ENCODE measurements around the gene DENND6A. TPM values are rescaled to one million over a fixed set of nuclear protein-coding genes. Genes with fewer than 3 reads are reported as not detected.

Gene DENND6A
- total RNA-seq, 2 experiments from 2014 or later: 25.5 to 34.6 TPM

- intact Hi-C loops (cut with micrococcal nuclease; ENCODE audit: unreplicated experiment): no loop called here
- no peak for DNase-seq (ENCODE audit: low spot score)
- BruUV-seq (replicated peaks): no TSS peak
- Histone ChIP-seq H3K9me2 (ENCODE audit: insufficient read depth, low read length) (no peaks in the 10 kb centered on the region), H3K4me2 (ENCODE audit: low read length) (no peak overlapping the region), H3K36me3 (ENCODE audit: insufficient read depth, low read length) (peaks cover 15% of the 10 kb centered on the region), H3K4me3 (ENCODE audit: low read depth, low read length, poor library complexity, severe bottlenecking) (no peak overlapping the region), H4K20me1 (ENCODE audit: insufficient read depth, low read length) (no peaks in the 10 kb centered on the region), H2AFZ (ENCODE audit: low read length) (no peak overlapping the region), H3K79me2 (ENCODE audit: insufficient read depth, low read depth, low read length) (no peaks in the 10 kb centered on the region), H3K4me1 (ENCODE audit: insufficient read depth, low read length, poor library complexity, severe bottlenecking) (no peaks in the 10 kb centered on the region), H3K9me3 (ENCODE audit: low read length) (0 out of 2 replicates have a peak, but pooled peaks cover 6% of the 10 kb centered on the region), H3K27ac (ENCODE audit: low read depth, low read length, poor library complexity, severe bottlenecking) (no peak overlapping the region)
- ChIA-PET POLR2A (no interaction called here), CTCF (ENCODE audit: unreplicated experiment) (no interaction called here)
- TF ChIP-seq, protein P1, sequence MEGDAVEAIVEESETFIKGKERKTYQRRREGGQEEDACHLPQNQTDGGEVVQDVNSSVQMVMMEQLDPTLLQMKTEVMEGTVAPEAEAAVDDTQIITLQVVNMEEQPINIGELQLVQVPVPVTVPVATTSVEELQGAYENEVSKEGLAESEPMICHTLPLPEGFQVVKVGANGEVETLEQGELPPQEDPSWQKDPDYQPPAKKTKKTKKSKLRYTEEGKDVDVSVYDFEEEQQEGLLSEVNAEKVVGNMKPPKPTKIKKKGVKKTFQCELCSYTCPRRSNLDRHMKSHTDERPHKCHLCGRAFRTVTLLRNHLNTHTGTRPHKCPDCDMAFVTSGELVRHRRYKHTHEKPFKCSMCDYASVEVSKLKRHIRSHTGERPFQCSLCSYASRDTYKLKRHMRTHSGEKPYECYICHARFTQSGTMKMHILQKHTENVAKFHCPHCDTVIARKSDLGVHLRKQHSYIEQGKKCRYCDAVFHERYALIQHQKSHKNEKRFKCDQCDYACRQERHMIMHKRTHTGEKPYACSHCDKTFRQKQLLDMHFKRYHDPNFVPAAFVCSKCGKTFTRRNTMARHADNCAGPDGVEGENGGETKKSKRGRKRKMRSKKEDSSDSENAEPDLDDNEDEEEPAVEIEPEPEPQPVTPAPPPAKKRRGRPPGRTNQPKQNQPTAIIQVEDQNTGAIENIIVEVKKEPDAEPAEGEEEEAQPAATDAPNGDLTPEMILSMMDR (conservative IDR thresholded peaks at IDR 0.05; ENCODE audit: low read length): no peak
- no peak for TF ChIP-seq EZH2phosphoT487 (IDR thresholded peaks at IDR 0.05; ENCODE audit: borderline replicate concordance, low read depth, low read length)
Measured at GRCh38 chr3:57605683-57606082, 87.2 kb downstream of the DENND6A start.

GRCh38 chr3:57604971-57605370, 87.9 kb downstream of the DENND6A start:
- ChIA-PET POLR2A (no interaction called here), CTCF (ENCODE audit: unreplicated experiment) (no interaction called here)
- no peak overlapping the region for H3K27ac ChIP-seq (ENCODE audit: low read depth, low read length, poor library complexity, severe bottlenecking)
- H3K4me2 ChIP-seq (ENCODE audit: low read length): no peak overlapping the region
- no peak for DNase-seq (ENCODE audit: low spot score)
- H3K4me3 ChIP-seq (ENCODE audit: low read depth, low read length, poor library complexity, severe bottlenecking): no peak overlapping the region
- 0 out of 2 replicates have a peak, but pooled peaks cover 6% of the 10 kb centered on the region for H3K9me3 ChIP-seq (ENCODE audit: low read length)
- intact Hi-C loops (cut with micrococcal nuclease; ENCODE audit: unreplicated experiment): no loop called here
- no TSS peak for BruUV-seq (replicated peaks)
- H4K20me1 ChIP-seq (ENCODE audit: insufficient read depth, low read length): no peaks in the 10 kb centered on the region
- TF ChIP-seq, protein P1 (conservative IDR thresholded peaks at IDR 0.05; ENCODE audit: low read length): no peak
- no peak for TF ChIP-seq EZH2phosphoT487 (IDR thresholded peaks at IDR 0.05; ENCODE audit: borderline replicate concordance, low read depth, low read length)
- H3K79me2 ChIP-seq (ENCODE audit: insufficient read depth, low read depth, low read length): no peaks in the 10 kb centered on the region
- H3K9me2 ChIP-seq (ENCODE audit: insufficient read depth, low read length): no peaks in the 10 kb centered on the region
- no peak overlapping the region for H2AFZ ChIP-seq (ENCODE audit: low read length)
- no peaks in the 10 kb centered on the region for H3K4me1 ChIP-seq (ENCODE audit: insufficient read depth, low read length, poor library complexity, severe bottlenecking)
- H3K36me3 ChIP-seq (ENCODE audit: insufficient read depth, low read length): peaks cover 18% of the 10 kb centered on the region

- H3K9me2 ChIP-seq (ENCODE audit: insufficient read depth, low read length): no peaks in the 10 kb centered on the region
- H3K36me3 ChIP-seq (ENCODE audit: insufficient read depth, low read length): peaks cover 21% of the 10 kb centered on the region
- peaks cover 16% of the 10 kb centered on the region for H3K4me1 ChIP-seq (ENCODE audit: insufficient read depth, low read length, poor library complexity, severe bottlenecking)
- no peak overlapping the region for H3K27ac ChIP-seq (ENCODE audit: low read depth, low read length, poor library complexity, severe bottlenecking)
- ChIA-PET POLR2A (interaction anchor here (0.6 to 1.7 kb wide), 5 partner anchors 58 to 164 kb away, joined by 3 to 5 read pairs (median 3); no protein-coding TSS in a partner anchor), CTCF (ENCODE audit: unreplicated experiment) (no interaction called here)
- 0 out of 2 replicates have a peak, but pooled peaks cover 1% of the 10 kb centered on the region for H3K9me3 ChIP-seq (ENCODE audit: low read length)
- no peak overlapping the region for H3K4me3 ChIP-seq (ENCODE audit: low read depth, low read length, poor library complexity, severe bottlenecking)
- DNase-seq (ENCODE audit: low spot score): no peak
- TF ChIP-seq EZH2phosphoT487 (IDR thresholded peaks at IDR 0.05; ENCODE audit: borderline replicate concordance, low read depth, low read length): no peak
- TF ChIP-seq, protein P1 (conservative IDR thresholded peaks at IDR 0.05; ENCODE audit: low read length): no peak
- peaks cover 35% of the 10 kb centered on the region for H3K79me2 ChIP-seq (ENCODE audit: insufficient read depth, low read depth, low read length)
- no peak overlapping the region for H3K4me2 ChIP-seq (ENCODE audit: low read length)
- no TSS peak for BruUV-seq (replicated peaks)
- peaks cover 15% of the 10 kb centered on the region for H4K20me1 ChIP-seq (ENCODE audit: insufficient read depth, low read length)
- intact Hi-C loops (cut with micrococcal nuclease; ENCODE audit: unreplicated experiment): no loop called here
- no peak overlapping the region for H2AFZ ChIP-seq (ENCODE audit: low read length)
Measured at GRCh38 chr3:57600195-57600594, 92.7 kb downstream of the DENND6A start.

Measured in OCI-LY7 (cell line).